Vagina (tissue), 2 donors: ENCODE results near the gene HEATR1. TPM values are rescaled to one million over a fixed set of nuclear protein-coding genes. Genes with fewer than 3 reads are reported as not detected.
"Not testable (repeated sequence)": the region's sequence is repeated elsewhere in the genome, so short reads cannot be mapped to it uniquely, and the experiment has no call there.

Experiments
- DNase-seq, 2 donors: peaks; one replicate each; pipeline ENCODE4 v3.0.0-alpha.2; 2017; ENCODE audit errors: extremely low spot score in 2 of 2
- H3K27ac ChIP-seq: fragments of 200-600 bp; sonication (generic); one replicate; pipeline ENCODE4 v1.5.1; 2019
- H3K27me3 ChIP-seq: fragments of 200-600 bp; sonication (generic); one replicate; pipeline ENCODE4 v1.5.1; 2019
- H3K36me3 ChIP-seq, 2 donors: fragments of 200-600 bp; sonication (generic); one replicate each; pipeline ENCODE4 v1.5.1; 2017 to 2019
- H3K4me1 ChIP-seq: fragments of 200-600 bp; sonication (generic); one replicate; pipeline ENCODE4 v1.5.1; 2019
- H3K4me3 ChIP-seq, 2 donors: fragments of 200-600 bp; sonication (generic); 1 replicate in 1 of 2; 2 replicates in 1 of 2; pipeline ENCODE4 v1.5.1; 2016 to 2019
- H3K9me3 ChIP-seq: fragments of 200-600 bp; sonication (generic); one replicate; pipeline ENCODE4 v1.5.1; 2019
- POLR2A ChIP-seq, 2 donors: fragments of 450-650 bp; IDR thresholded peaks; one replicate each; pipeline ENCODE4 v1.6.1; 2017; ENCODE audit warnings: antibody characterized with exemption in 2 of 2, mild to moderate bottlenecking in 2 of 2, moderate library complexity in 2 of 2
- POLR2AphosphoS5 ChIP-seq, 2 donors: sonication (generic); formaldehyde crosslinking; IDR thresholded peaks; one replicate each; pipeline ENCODE4 v1.9.0; 2017; ENCODE audit warnings: antibody characterized with exemption in 2 of 2, mild to moderate bottlenecking in 2 of 2, low read depth in 1 of 2; ENCODE audit not compliant: insufficient read depth in 1 of 2
- intact Hi-C: fragments of 100-400 bp; cut with DNase I; formaldehyde crosslinking; loops from one replicate; pipeline ENCODE4 v1.15.1; 2023
- total RNA-seq: library from RNA; depleted of rRNA; stranded (reverse); fragments of >200 nt; gene quantifications from one replicate; pipeline ENCODE4 v1.2.3, GENCODE V29; 2016
- TF ChIP-seq, protein P1 (sequence below), 3 experiments: fragments of 450-650 bp in 2 of 3; fragments of 200-600 bp in 1 of 3; sonication (generic) in 1 of 3; IDR thresholded peaks; one replicate each; pipeline ENCODE4 v1.5.1; 2017 to 2019; ENCODE audit warnings: antibody characterized with exemption in 3 of 3, mild to moderate bottlenecking in 2 of 3, moderate library complexity in 2 of 3

HEATR1 gene
- total RNA-seq, 1 donor from 2014 or later = 24.1 TPM

GRCh38 chr1:236507022-236507700 is 97.2 kb downstream of the HEATR1 start:
- Histone ChIP-seq H3K4me3 (no peak overlapping the region), H3K9me3 (no peaks in the 10 kb centered on the region), H3K4me1 (peaks cover 11% of the 10 kb centered on the region), H3K27me3 (no peaks in the 10 kb centered on the region), H3K27ac (no peak overlapping the region), H3K36me3 (no peaks in the 10 kb centered on the region)
- no peak for DNase-seq
- TF ChIP-seq POLR2AphosphoS5 (IDR thresholded peaks at IDR 0.05; ENCODE audit: insufficient read depth in 1 of 2, low read depth in 1 of 2) = no peak
- no peak for TF ChIP-seq POLR2A (IDR thresholded peaks at IDR 0.05)
- TF ChIP-seq, protein P1, sequence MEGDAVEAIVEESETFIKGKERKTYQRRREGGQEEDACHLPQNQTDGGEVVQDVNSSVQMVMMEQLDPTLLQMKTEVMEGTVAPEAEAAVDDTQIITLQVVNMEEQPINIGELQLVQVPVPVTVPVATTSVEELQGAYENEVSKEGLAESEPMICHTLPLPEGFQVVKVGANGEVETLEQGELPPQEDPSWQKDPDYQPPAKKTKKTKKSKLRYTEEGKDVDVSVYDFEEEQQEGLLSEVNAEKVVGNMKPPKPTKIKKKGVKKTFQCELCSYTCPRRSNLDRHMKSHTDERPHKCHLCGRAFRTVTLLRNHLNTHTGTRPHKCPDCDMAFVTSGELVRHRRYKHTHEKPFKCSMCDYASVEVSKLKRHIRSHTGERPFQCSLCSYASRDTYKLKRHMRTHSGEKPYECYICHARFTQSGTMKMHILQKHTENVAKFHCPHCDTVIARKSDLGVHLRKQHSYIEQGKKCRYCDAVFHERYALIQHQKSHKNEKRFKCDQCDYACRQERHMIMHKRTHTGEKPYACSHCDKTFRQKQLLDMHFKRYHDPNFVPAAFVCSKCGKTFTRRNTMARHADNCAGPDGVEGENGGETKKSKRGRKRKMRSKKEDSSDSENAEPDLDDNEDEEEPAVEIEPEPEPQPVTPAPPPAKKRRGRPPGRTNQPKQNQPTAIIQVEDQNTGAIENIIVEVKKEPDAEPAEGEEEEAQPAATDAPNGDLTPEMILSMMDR (IDR thresholded peaks at IDR 0.05) = no peak
- intact Hi-C loops = no loop called here

GRCh38 chr1:236504338-236504737 is 100.0 kb downstream of the HEATR1 start:
- H3K27me3 ChIP-seq, DNase-seq, H3K9me3 ChIP-seq, H3K36me3 ChIP-seq, H3K4me3 ChIP-seq, H3K27ac ChIP-seq, intact Hi-C loops: not testable (repeated sequence)
- peaks cover 11% of the 10 kb centered on the region for H3K4me1 ChIP-seq

GRCh38 chr1:236502972-236503639 is 101.2 kb downstream of the HEATR1 start:
- H3K27ac ChIP-seq = no peak overlapping the region
- no peak for DNase-seq

DNA sequence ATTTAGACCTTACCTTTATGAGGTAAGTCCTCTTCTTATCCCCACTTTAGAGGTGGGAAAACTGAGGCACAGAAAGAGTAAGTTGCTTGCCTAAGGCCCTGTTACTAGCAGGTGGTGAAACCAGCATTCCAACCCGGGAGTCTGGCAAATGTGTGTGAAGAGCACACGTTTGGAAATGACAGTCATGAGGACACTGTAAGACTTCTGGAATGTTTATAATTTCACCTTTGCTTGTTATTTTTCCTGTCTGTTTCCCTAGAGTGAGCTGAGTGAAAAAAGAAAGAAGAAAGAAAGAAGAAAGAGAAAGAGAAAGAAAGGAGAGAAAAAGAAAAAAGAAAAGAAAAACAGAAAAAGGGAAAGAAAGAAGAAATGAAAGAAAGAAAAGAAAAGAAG is 101.7 kb downstream of the HEATR1 start:
- no peak for TF ChIP-seq POLR2AphosphoS5 (IDR thresholded peaks at IDR 0.05; ENCODE audit: insufficient read depth in 1 of 2, low read depth in 1 of 2)
- no peak for TF ChIP-seq POLR2A (IDR thresholded peaks at IDR 0.05)
- TF ChIP-seq, protein P1 (IDR thresholded peaks at IDR 0.05) = no peak
- no peaks in the 10 kb centered on the region for H3K36me3 ChIP-seq
- H3K9me3 ChIP-seq = no peaks in the 10 kb centered on the region
- peak overlapping the region in 1 of 2 donors; percentile 33 for H3K4me3 ChIP-seq
- intact Hi-C loops = no loop called here
- H3K4me1 ChIP-seq = peaks cover 11% of the 10 kb centered on the region
- H3K27me3 ChIP-seq = no peaks in the 10 kb centered on the region
- H3K27ac ChIP-seq = no peak overlapping the region
- DNase-seq = no peak

More at GRCh38 chr1:236502972-236503639, 101.2 kb downstream of the HEATR1 start:
- Histone ChIP-seq H3K4me3 (peak overlapping the region; percentile 33 to 45), H3K9me3 (no peaks in the 10 kb centered on the region), H3K36me3 (no peaks in the 10 kb centered on the region), H3K27me3 (no peaks in the 10 kb centered on the region), H3K4me1 (peaks cover 11% of the 10 kb centered on the region)
- no peak for TF ChIP-seq POLR2A (IDR thresholded peaks at IDR 0.05)
- no peak for TF ChIP-seq POLR2AphosphoS5 (IDR thresholded peaks at IDR 0.05; ENCODE audit: insufficient read depth in 1 of 2, low read depth in 1 of 2)
- TF ChIP-seq, protein P1 (IDR thresholded peaks at IDR 0.05) = no peak
- intact Hi-C loops = no loop called here

DNA sequence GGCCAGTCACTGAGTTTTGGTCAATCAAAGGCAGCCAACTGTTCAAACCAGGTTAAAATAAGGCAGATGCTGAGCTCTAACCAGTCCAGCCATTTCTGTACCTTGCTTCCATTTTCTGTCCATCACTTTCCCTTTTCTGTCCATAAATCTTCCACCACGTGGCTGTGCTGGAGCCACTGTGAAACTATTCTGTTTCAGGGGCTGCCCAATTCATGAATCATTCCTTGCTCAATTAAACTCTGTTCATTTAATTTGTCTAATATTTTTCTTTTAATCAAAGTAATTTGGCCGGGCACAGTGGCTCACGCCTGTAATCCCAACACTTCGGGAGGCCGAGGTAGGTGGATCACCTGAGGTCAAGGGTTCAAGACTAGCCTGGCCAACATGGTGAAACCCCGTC is 103.2 kb downstream of the HEATR1 start:
- no peak overlapping the region for H3K4me3 ChIP-seq
- TF ChIP-seq POLR2AphosphoS5 (IDR thresholded peaks at IDR 0.05; ENCODE audit: insufficient read depth in 1 of 2, low read depth in 1 of 2) (no peak), POLR2A (IDR thresholded peaks at IDR 0.05) (no peak)
- TF ChIP-seq, protein P1 (IDR thresholded peaks at IDR 0.05) = no peak
- no peaks in the 10 kb centered on the region for H3K36me3 ChIP-seq
- no peak for DNase-seq
- no peak overlapping the region for H3K27ac ChIP-seq
- intact Hi-C loops = no loop called here
- no peaks in the 10 kb centered on the region for H3K27me3 ChIP-seq
- H3K9me3 ChIP-seq = no peaks in the 10 kb centered on the region
- peaks cover 11% of the 10 kb centered on the region for H3K4me1 ChIP-seq

Other genes starting within 250 kb of the HEATR1 start
- gene EDARADD, start 210.2 kb downstream of the HEATR1 start, total RNA-seq = 1.2 TPM
- 38.1 TPM for gene LGALS8, start 80.5 kb downstream of the HEATR1 start, total RNA-seq
- gene ACTN2, start 82.0 kb upstream of the HEATR1 start, total RNA-seq = 1.5 TPM
- 19.9 TPM for gene MTR, start 190.8 kb upstream of the HEATR1 start, total RNA-seq